Dermis microvascular lymphatic vessel endothelial cell (primary cell): Measurements from ENCODE around the gene SLC29A2. TPM values are rescaled to one million over a fixed set of nuclear protein-coding genes. Genes with fewer than 3 reads are reported as not detected.
A peak's percentile ranks its signal among the peaks of the same experiment; 100 is the strongest.
"Not testable (repeated sequence)": the region's sequence is repeated elsewhere in the genome, so short reads cannot be mapped to it uniquely, and the experiment has no call there.

ENCODE experiments used
- DNase-seq, 2 donors: peaks; one replicate each; pipeline versions ENCODE4 v3.0.0 to v3.0.0-alpha.2; 2010; ENCODE audit warnings: low read depth in 2 of 2
- total RNA-seq: library from RNA; depleted of rRNA; stranded (reverse); fragments of >200 nt; gene quantifications from 2 replicates; pipeline ENCODE4 v1.2.1, GENCODE V29; 2014

The SLC29A2 gene
- total RNA-seq, 1 donor from 2014 or later, result 0.77 TPM

- no peak for DNase-seq
Measured at GRCh38 chr11:66334605-66335442, 36.7 kb downstream of the SLC29A2 start.

- DNase-seq, result no peak
Measured at GRCh38 chr11:66333896-66334604, 37.5 kb downstream of the SLC29A2 start.

- no peak for DNase-seq
Measured at GRCh38 chr11:66333220-66333877, 38.2 kb downstream of the SLC29A2 start.

DNA sequence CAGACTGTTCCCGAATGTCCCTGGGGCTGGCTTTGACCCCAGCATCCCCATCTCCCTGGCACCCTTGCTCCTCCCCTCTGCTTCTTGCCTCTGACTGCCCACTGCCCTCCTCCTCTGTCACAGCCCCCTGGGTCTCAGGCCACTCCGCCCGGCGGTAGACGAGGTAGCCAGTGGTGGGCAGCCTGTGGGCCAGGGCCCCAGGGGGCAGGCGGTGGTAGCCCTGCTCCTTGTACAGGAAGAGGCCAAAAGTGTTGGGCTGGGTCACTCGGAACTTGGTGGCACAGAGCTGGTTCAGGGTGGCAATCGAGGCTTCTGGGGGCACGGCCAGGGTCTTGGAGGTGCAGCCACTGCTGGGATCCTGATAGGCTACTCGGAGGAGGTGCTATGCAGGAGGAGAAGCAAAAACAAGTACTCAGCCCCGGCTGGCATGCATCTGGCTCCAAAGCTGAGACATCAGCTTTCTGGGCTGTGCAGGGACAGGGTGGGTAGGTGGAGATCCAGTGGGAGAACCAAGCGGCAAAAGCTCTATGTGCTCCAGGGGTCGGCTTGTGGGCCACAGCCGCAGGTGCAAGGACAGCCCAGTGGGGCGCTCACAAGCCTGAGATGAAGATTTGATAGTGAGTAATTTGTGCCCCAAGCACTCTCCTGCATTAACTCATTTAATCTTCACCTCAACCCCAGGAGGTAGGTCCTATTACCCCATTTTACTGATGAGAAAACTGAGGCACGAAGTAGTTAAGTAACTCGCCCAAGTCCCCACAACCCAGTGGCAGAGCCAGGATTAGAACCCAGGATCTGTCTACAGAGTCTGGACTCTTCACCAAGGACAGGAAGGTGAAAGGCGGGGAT, 39.0 kb downstream of the SLC29A2 start:
- DNase-seq, result no peak

DNA sequence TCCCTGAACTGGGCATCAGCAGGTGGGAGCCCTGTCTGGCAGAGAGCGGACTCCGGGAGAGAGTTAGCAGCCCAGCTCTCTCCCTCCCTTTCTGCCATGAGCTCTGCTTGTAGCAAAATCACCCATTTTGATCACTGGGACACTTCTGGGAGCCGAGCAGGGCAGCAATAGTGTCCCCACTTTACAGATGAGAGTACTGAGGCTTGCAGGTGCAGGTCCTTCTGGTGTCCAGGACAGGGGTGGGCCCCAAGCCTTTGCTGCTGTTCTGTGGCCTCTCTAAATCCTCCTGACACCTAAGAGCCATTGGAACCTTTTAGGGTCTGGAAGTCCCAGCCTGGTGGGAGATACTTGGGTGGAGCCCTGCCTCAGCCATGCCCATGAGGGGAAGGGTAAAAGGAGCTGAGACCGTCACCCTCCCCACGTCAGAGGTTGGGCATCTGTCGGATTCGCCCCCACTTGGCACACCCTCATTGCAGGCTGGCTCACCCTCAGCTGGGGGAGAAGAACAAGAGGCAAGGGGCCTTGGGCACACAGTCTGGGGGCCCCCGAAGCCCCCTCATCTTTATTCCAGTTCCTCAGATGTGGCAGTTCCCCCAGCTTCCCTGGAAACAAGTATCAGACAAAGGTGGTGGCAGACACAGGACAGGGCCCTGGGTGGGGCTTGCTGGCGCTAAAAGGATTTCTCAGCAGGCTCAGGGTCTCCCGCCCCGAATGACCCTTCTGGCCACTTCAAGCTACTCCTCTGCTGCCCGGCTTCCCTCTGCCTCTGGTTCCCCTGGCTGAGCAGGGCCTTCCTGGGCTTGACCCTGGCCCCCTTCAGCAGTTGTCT, 39.8 kb downstream of the SLC29A2 start:
- DNase-seq, result no peak

DNA sequence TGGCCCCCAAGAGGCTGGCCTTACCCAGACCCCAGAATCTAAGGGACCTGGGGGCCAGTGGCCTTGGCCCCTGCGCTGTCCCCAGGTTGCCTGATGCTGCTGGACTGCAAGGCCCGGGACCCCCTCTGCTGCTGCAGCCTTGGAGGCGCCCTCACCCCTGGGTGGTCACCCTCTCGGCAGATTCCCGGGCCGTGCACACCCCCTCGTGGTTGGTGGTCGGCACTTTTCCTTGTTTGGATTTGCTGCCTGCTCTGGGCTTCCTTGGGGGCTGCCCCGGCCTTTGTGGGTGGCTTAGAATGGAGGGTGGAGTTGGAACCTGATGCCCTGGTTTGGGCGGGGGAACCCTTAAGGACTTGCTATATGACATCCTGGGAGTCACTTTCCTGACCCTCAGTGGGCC, 40.6 kb downstream of the SLC29A2 start:
- DNase-seq, result no peak

DNA sequence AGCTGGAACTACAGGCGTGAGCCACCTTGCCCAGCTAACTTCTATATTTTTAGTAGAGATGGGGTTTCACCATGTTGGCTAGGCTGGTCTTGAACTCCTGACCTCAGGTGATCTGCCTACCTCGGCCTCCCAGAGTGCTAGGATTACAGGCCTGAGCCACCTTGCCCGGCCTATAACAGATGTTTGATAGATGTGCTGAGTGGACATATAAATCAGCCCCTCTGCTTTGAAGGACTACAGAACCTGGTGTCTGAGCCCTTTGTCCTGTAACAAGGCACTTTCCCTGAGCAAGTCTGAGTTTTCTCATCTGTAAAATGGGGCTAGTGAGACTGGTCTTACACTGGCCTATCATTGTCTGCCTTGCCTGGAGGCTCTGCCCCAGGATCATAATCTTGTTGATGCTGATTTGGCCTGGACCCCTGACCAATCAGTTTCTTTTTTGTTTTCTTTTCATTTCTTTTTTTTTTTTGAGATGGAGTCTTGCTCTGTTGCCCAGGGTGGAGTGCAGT, 42.3 kb downstream of the SLC29A2 start:
- no peak for DNase-seq

- peak; percentile 44 to 68 for DNase-seq
Measured at GRCh38 chr11:66328302-66329144, 43.0 kb downstream of the SLC29A2 start.

- no peak for DNase-seq
Measured at GRCh38 chr11:66328031-66328301, 43.6 kb downstream of the SLC29A2 start.

GRCh38 chr11:66327171-66328030, 44.2 kb downstream of the SLC29A2 start:
- peak in 1 of 2 donors; percentile 17 for DNase-seq

GRCh38 chr11:66326261-66327111, 45.1 kb downstream of the SLC29A2 start:
- DNase-seq, result no peak

GRCh38 chr11:66325263-66325671, 46.3 kb downstream of the SLC29A2 start:
- DNase-seq, result no peak

GRCh38 chr11:66324664-66325063, 46.9 kb downstream of the SLC29A2 start:
- DNase-seq, result no peak

DNA sequence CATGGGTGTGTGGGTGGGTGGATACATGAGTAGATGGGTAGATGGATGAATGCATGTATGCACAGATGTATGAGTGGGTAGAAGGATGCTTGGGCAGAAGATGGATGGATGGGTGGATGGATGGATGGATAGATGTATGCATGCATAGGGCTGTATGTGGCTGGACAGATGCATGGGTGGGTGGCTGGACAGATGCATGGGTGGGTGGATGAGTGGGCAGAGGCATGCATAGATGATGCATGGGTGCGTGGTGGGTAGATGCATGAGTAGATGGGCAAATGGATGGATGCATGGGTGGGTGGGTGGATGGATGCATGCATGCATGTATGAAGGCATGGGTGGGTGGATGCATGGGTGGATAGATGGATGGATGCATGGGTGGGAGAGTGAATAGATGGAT, 47.9 kb downstream of the SLC29A2 start:
- DNase-seq, result no peak

DNA sequence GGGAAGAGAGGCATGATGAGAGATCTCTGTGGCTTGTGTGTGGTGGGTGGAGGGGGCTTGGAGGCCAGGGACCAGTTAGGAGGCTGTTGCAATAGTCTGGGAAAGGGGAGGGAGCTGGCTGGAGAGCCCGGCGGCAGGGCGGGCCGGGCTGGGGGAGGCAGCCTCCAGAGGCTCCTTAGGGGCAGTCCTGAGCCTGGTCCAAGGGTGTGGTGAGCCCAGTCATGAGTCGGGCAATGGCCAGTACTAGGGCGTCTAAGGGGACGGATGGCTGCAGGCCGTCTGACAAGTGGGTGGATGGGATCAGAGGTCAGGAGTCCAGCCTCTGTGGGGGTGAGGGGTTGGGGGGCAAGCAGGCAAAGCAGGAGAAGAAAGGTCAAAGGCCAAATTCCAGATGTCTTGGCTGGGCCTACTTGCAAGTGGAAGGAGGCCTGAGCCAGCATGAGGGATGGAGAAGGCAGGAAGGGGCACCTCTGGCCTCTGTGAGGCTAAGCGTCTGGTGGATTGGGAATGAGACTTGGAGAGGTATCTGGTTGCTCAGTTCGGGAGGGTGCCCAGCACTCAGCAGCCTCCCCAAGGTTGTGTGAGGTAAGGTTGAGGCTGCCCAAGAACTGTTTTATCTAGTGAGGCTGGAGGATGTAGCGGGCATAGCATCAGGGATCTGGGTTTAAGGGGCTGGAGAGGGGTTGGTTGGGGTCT, 48.7 kb downstream of the SLC29A2 start:
- DNase-seq, result no peak

DNA sequence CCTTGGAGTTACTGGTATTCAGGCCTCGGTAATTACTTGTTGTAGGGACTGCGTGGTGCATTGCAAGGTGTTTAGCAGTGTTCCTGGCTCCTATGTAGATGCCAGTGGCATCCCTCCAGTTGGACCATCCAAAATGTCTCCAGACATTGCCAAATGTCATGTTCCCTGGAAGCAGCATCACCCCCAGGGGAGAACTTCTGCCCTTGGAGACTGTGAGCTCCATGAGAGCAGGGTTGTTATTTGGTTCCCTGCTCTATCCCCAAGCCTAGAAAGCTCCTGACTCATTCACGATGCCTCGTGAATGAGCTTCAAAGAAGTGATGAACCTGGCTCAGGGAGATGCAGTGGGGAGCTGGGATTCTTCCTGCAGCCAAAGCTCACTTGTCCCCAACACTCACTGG, 50.0 kb downstream of the SLC29A2 start:
- DNase-seq, result no peak

DNA sequence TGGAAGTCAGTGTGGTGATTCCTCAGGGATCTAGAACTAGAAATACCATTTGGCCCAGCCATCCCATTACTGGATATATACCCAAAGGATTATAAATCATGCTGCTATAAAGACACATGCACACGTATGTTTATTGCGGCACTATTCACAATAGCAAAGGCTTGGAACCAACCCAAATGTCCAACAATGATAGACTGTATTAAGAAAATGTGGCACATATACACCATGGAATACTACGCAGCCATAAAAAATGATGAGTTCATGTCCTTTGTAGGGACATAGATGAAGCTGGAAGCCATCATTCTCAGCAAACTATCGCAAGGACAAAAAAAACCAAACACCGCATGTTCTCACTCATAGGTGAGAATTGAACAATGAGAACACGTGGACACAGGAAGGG, 50.8 kb downstream of the SLC29A2 start:
- not testable (repeated sequence) for DNase-seq
